Astrocyte (in vitro differentiated cells and primary cell): ENCODE data around the gene CDK3.

Experiments
- CTCF ChIP-seq: IDR thresholded peaks from 2 replicates; pipeline ENCODE4 v1.5.1; 2011; ENCODE audit warnings: low read depth, mild to moderate bottlenecking, inconsistent platforms, low read length, moderate library complexity; ENCODE audit not compliant: insufficient read depth
- EZH2 ChIP-seq: IDR thresholded peaks from 2 replicates; pipeline ENCODE4 v1.6.1; 2012; ENCODE audit warnings: mild to moderate bottlenecking, low read length, inconsistent platforms; ENCODE audit not compliant: insufficient read depth

GRCh38 chr17:75995385-75995925 is 5.2 kb upstream of the CDK3 start:
- TF ChIP-seq CTCF, result no peak
- no peak for TF ChIP-seq EZH2
